K562 (cell line): ENCODE data around the gene MAGIX. TPM values are rescaled to one million over a fixed set of nuclear protein-coding genes. Genes with fewer than 3 reads are reported as not detected.
A peak's percentile ranks its signal among the peaks of the same experiment; 100 is the strongest.

ENCODE experiments used
- ATAC-seq: fragments of 200-7000 bp; cut with Tn5 transposase; 3 replicates; pipeline ENCODE4 v1.9.1; 2020; ENCODE audit warnings: moderate library complexity
- BruUV-seq: library from RNA; stranded (reverse); fragments of 400-500 nt; replicated peaks from 2 replicates; lab custom pipeline; 2021; lab: Mats Ljungman, UMichigan
- CTCF ChIA-PET: fragments of 300-600 bp; formaldehyde crosslinking; extraction: SDS; loops from one replicate; lab custom pipeline; 2021; ENCODE audit warnings: low intra/inter-chr PET ratio; lab: Yijun Ruan, JAX
- POLR2A ChIA-PET: fragments of 300-600, 350-650 bp; sonication (Branson Sonifier 250); formaldehyde crosslinking; extraction: SDS; loops from one replicate; lab custom pipeline; 2021; ENCODE audit warnings: antibody characterized with exemption, inconsistent platforms; lab: Yijun Ruan, JAX
- DNase-seq, 4 experiments: peaks; one replicate each; pipeline versions ENCODE4 v3.0.0 to v3.0.0-alpha.2; 2011 to 2018; ENCODE audit warnings: low spot score in 3 of 4, mixed read lengths in 3 of 4; ENCODE audit errors: extremely low read depth in 1 of 4
- FAIRE-seq: peaks from 2 replicates; lab custom pipeline; 2011; peaks lifted over from hg19 to GRCh38; lab: Jason Lieb, UNC
- H2AFZ ChIP-seq: 2 replicates; pipeline ENCODE4 v1.6.0; 2011; ENCODE audit warnings: low read depth, low read length, control low read depth, inconsistent platforms
- H3K27ac ChIP-seq: fragments of 200-600 bp; 3 replicates; pipeline ENCODE4 v1.8.0; 2011; ENCODE audit warnings: low read depth, mild to moderate bottlenecking, control low read depth, inconsistent platforms, low read length, moderate library complexity, mixed read lengths; ENCODE audit errors: extremely low read depth
- H3K27me3 ChIP-seq, 2 experiments: fragments of 300-600 bp in 1 of 2; 2 replicates in 1 of 2; 3 replicates in 1 of 2; pipeline versions ENCODE4 v1.6.0 to v1.8.0; 2011; ENCODE audit warnings: inconsistent platforms in 2 of 2, low read length in 2 of 2, mild to moderate bottlenecking in 1 of 2, mixed read lengths in 1 of 2, moderate library complexity in 1 of 2; ENCODE audit not compliant: control insufficient read depth in 2 of 2, insufficient read depth in 2 of 2
- H3K36me3 ChIP-seq: fragments of 300-600 bp; 3 replicates; pipeline ENCODE4 v1.8.0; 2011; ENCODE audit warnings: mild to moderate bottlenecking, low read length, inconsistent platforms; ENCODE audit not compliant: control insufficient read depth, insufficient read depth
- H3K4me1 ChIP-seq, 2 experiments: fragments of 200-600 bp in 1 of 2; replicated peaks in 1 of 2; 2 replicates in 1 of 2; 3 replicates in 1 of 2; pipeline versions ENCODE4 v1.5.1 to v1.8.0; 2011; ENCODE audit warnings: inconsistent platforms in 2 of 2, low read length in 2 of 2, mild to moderate bottlenecking in 1 of 2, mixed read lengths in 1 of 2, moderate library complexity in 1 of 2; ENCODE audit not compliant: control insufficient read depth in 2 of 2, insufficient read depth in 2 of 2
- H3K4me2 ChIP-seq: 2 replicates; pipeline ENCODE4 v1.6.1; 2011; ENCODE audit warnings: low read length, control low read depth, inconsistent platforms, mixed read lengths; ENCODE audit not compliant: insufficient read depth
- H3K4me3 ChIP-seq: fragments of 200-600 bp; sonication (generic), shearing (Covaris generic); 2 replicates; pipeline ENCODE4 v1.5.1; 2016; ENCODE audit warnings: control low read depth, inconsistent platforms
- H3K79me2 ChIP-seq: fragments of 200-600 bp; 3 replicates; pipeline ENCODE4 v1.8.0; 2011; ENCODE audit warnings: low read length, inconsistent platforms; ENCODE audit not compliant: control insufficient read depth, insufficient read depth
- H3K9ac ChIP-seq, 2 experiments: 2 replicates each; pipeline versions ENCODE4 v1.6.0 to v1.6.1; 2011; ENCODE audit warnings: low read depth in 2 of 2, low read length in 2 of 2, control low read depth in 1 of 2, inconsistent platforms in 1 of 2, mild to moderate bottlenecking in 1 of 2, mixed read lengths in 1 of 2; ENCODE audit not compliant: insufficient read depth in 1 of 2
- H3K9me1 ChIP-seq: one replicate; pipeline ENCODE4 v1.6.0; 2011; ENCODE audit warnings: inconsistent platforms, mild to moderate bottlenecking, low read length, moderate library complexity; ENCODE audit not compliant: control insufficient read depth, insufficient read depth
- H3K9me3 ChIP-seq: replicated peaks from 2 replicates; pipeline ENCODE4 v1.5.1; 2011; ENCODE audit warnings: low read depth, low read length, inconsistent platforms; ENCODE audit not compliant: control insufficient read depth, insufficient read depth
- H4K20me1 ChIP-seq: replicated peaks from 2 replicates; pipeline ENCODE4 v1.6.1; 2011; ENCODE audit warnings: low read length, inconsistent platforms, mixed read lengths; ENCODE audit not compliant: control insufficient read depth, insufficient read depth
- NR2C1 ChIP-seq, 2 experiments: fragments of 450-650 bp; IDR thresholded peaks; 2 replicates each; pipeline ENCODE4 v1.6.1; 2017; ENCODE audit warnings: mild to moderate bottlenecking in 2 of 2, antibody characterized with exemption in 1 of 2, inconsistent platforms in 1 of 2, missing compliant biosample characterization in 1 of 2, missing genetic modification characterization in 1 of 2
- NR3C1 ChIP-seq: sonication (generic); formaldehyde crosslinking; IDR thresholded peaks from 2 replicates; pipeline ENCODE4 v1.8.1; 2022; ENCODE audit warnings: missing genetic modification reagents
- TAF7 ChIP-seq: fragments of 450-650 bp; IDR thresholded peaks from 2 replicates; pipeline ENCODE4 v1.6.1; 2016; ENCODE audit warnings: missing genetic modification characterization, missing compliant biosample characterization
- VEZF1 ChIP-seq: fragments of 200-800 bp; sonication (Bioruptor generic); IDR thresholded peaks from 2 replicates; pipeline ENCODE4 v1.6.1; 2017; ENCODE audit warnings: missing genetic modification characterization, missing compliant biosample characterization
- ZNF212 ChIP-seq: fragments of 450-650 bp; formaldehyde crosslinking; IDR thresholded peaks from 2 replicates; pipeline ENCODE4 v1.4.0; 2020; ENCODE audit warnings: mild to moderate bottlenecking
- ZZZ3 ChIP-seq: fragments of 450-650 bp; IDR thresholded peaks from 2 replicates; pipeline ENCODE4 v1.6.1; 2016; ENCODE audit warnings: antibody characterized with exemption, mild to moderate bottlenecking, moderate library complexity
- WGBS: fragments of 100-300 bp; shearing (Covaris generic); methylation state at CpG from one replicate; pipeline ENCODE4 v1.1.6; 2016; ENCODE audit warnings: low coverage, mixed read lengths; ENCODE audit not compliant: insufficient coverage; ENCODE audit errors: missing lambda C conversion rate; 5-methylcytosine and 5-hydroxymethylcytosine counted together
- in situ Hi-C: fragments of 300-500 bp; cut with MboI; formaldehyde crosslinking; loops from 4 replicates; pipeline ENCODE4 v1.15.0; 2018; ENCODE audit warnings: inconsistent platforms, mixed read lengths
- intact Hi-C: fragments of 100-400 bp; cut with micrococcal nuclease; formaldehyde crosslinking; loops from 2 replicates; pipeline ENCODE4 v1.14.2; 2022
- polyA plus RNA-seq, 8 experiments: library from polyadenylated mRNA; depleted of rRNA in 4 of 8; stranded (reverse) in 5 of 8; unstranded in 3 of 8; fragments of >200 nt; fragmentation: Nextera tagmentation in 2 of 8; fragmentation: Illumina TruSeq in 1 of 8; extraction: Ambion mirVana in 2 of 8; extraction: Trizol in 1 of 8; gene quantifications; 2 replicates each; pipeline versions ENCODE4 v1.2.1 to v1.2.3, GENCODE V29; 2011 to 2014; ENCODE audit warnings: inconsistent platforms in 1 of 8, missing spikeins in 1 of 8
- small RNA-seq: library from RNA; depleted of rRNA; stranded (forward); fragments of <200 nt; gene quantifications from one replicate; pipeline ENCODE3, GENCODE V24; 2014
- total RNA-seq, 7 experiments: library from RNA; depleted of rRNA in 6 of 7; stranded (reverse); fragments of >200 nt in 6 of 7; fragmentation: Illumina TruSeq in 2 of 7; extraction: Trizol in 2 of 7; gene quantifications; 2 replicates each; pipeline versions ENCODE4 v1.2.1 to v1.2.3, GENCODE V29; 2011 to 2021; ENCODE audit warnings: low replicate concordance in 1 of 7
- TF ChIP-seq, protein P1 (sequence below): fragments of 250-450 bp; sonication (Bioruptor Pico); IDR thresholded peaks from 2 replicates; pipeline ENCODE4 v1.6.1; 2021; ENCODE audit warnings: mild to moderate bottlenecking

MAGIX gene
- total and polyA plus RNA-seq, 9 of the 15 experiments (the other 6 are each of a cell fraction or from before 2014, with no cell fraction given): 0.08 to 3.5 (median 0.47) TPM

DNA sequence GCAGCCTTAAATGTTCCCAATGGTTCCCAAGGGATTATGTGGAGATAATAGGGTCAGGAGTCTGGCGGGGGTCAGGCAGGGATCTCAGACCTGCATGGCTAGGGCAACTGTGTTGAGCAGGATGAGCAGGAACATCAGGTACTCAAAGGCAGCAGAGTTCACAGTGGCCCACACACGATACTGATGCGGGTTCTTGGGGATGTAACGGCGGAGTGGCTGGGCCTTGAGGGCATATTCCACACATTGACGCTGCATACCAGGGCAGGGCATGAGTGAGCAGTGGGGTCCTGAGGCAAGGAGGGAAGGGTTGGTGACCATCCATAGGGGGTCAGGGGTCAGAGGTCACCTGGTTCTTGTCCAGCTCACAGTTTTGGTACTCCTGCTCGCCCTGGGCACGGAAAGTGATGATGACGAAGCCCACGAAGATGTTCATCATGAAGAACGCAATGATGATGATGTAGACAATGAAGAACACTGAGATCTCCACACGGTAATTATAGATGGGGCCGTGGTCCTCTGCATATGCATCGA, 52.5 kb downstream of the MAGIX start:
- Histone ChIP-seq H3K79me2 (no peaks in the 10 kb centered on the region), H3K9me1 (no peaks in the 10 kb centered on the region), H2AFZ (no peak overlapping the region), H3K4me1 (no peaks in the 10 kb centered on the region; a peak in 2 of 5 replicates), H3K4me2 (no peak overlapping the region), H3K27ac (no peak overlapping the region), H3K9ac (no peak overlapping the region), H4K20me1 (no peaks in the 10 kb centered on the region), H3K4me3 (no peak overlapping the region), H3K9me3 (no peaks in the 10 kb centered on the region), H3K27me3 (peaks cover 3 to 19% of the 10 kb centered on the region in 2 experiments; a peak in 3 of 5 replicates), H3K36me3 (no peaks in the 10 kb centered on the region)
- CTCF ChIA-PET: no interaction called here
- no TSS peak for BruUV-seq
- WGBS: 13% methylated on average over 8 of the region's 14 CpGs
- TF ChIP-seq VEZF1 (CRISPR knock-in tag): no peak
- TF ChIP-seq ZNF212: no peak
- TF ChIP-seq NR3C1: no peak
- no peak for TF ChIP-seq ZZZ3
- TF ChIP-seq, protein P1, sequence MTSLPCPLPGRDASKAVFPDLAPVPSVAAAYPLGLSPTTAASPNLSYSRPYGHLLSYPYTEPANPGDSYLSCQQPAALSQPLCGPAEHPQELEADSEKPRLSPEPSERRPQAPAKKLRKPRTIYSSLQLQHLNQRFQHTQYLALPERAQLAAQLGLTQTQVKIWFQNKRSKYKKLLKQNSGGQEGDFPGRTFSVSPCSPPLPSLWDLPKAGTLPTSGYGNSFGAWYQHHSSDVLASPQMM (CRISPR knock-in tag): no peak
- TF ChIP-seq NR2C1 (IDR thresholded peaks at IDR 0.05): peak; percentile 54; the same call in 1 of the 2 replicates
- peak; percentile 62 for TF ChIP-seq NR2C1 (tag; IDR thresholded peaks at IDR 0.05)
- TF ChIP-seq TAF7 (tag): no peak
- DNase-seq: no peak
- FAIRE-seq: no peak
- in situ Hi-C loops: no loop called here
- POLR2A ChIA-PET: interaction anchor here (1.4 kb wide), 1 partner anchor 13 kb away, joined by 3 read pairs; no protein-coding TSS in a partner anchor
- intact Hi-C loops: no loop called here
- no peak for ATAC-seq

Small RNAs within 50 kb of the gene (small RNA-seq; reads per million reads assigned to genes)
- not detected for gene RN7SL262P

Other genes starting within 250 kb of the MAGIX start
Only the 7 nearest of the 19 such genes appear.
- 52.5 and 59.7 TPM in 2 replicates for gene WDR45, start 82.9 kb upstream of the MAGIX start, total RNA-seq (2014; rRNA removed)
- gene WDR45, start 82.9 kb upstream of the MAGIX start, total RNA-seq (2014; rRNA removed; fragmentation: Illumina TruSeq; extraction: Trizol): 28.6 and 40.4 TPM in 2 replicates
- gene WDR45, start 82.9 kb upstream of the MAGIX start, total RNA-seq (2015; rRNA removed; fragmentation: Illumina TruSeq; extraction: Trizol): 27.5 and 29.0 TPM in 2 replicates
- 78.7 and 79.9 TPM in 2 replicates for gene WDR45, start 82.9 kb upstream of the MAGIX start, total RNA-seq (2021)
- gene WDR45, start 82.9 kb upstream of the MAGIX start, polyA plus RNA-seq (2011; rRNA removed): 122 and 125 TPM in 2 replicates
- 81.8 and 90.8 TPM in 2 replicates for gene WDR45, start 82.9 kb upstream of the MAGIX start, polyA plus RNA-seq (2014; fragmentation: Illumina TruSeq; extraction: Trizol)
- gene WDR45, start 82.9 kb upstream of the MAGIX start, polyA plus RNA-seq (2014; fragmentation: Nextera tagmentation; extraction: Ambion mirVana): 10 to 100 TPM; 19.4 to 31.0 TPM
- 106 and 136 TPM in 2 replicates for gene WDR45, start 82.9 kb upstream of the MAGIX start, polyA plus RNA-seq (2014; rRNA removed)
- gene GPKOW, start 39.0 kb upstream of the MAGIX start, total RNA-seq (2014; rRNA removed): 44.8 and 49.6 TPM in 2 replicates
- gene GPKOW, start 39.0 kb upstream of the MAGIX start, total RNA-seq (2014; rRNA removed; fragmentation: Illumina TruSeq; extraction: Trizol): 15.0 and 16.6 TPM in 2 replicates
- gene GPKOW, start 39.0 kb upstream of the MAGIX start, total RNA-seq (2015; rRNA removed; fragmentation: Illumina TruSeq; extraction: Trizol): 23.6 and 23.8 TPM in 2 replicates
- gene GPKOW, start 39.0 kb upstream of the MAGIX start, total RNA-seq (2021): 29.7 and 30.0 TPM in 2 replicates
- 30.1 and 34.3 TPM in 2 replicates for gene GPKOW, start 39.0 kb upstream of the MAGIX start, polyA plus RNA-seq (2011; rRNA removed)
- 31.3 and 31.4 TPM in 2 replicates for gene GPKOW, start 39.0 kb upstream of the MAGIX start, polyA plus RNA-seq (2014; fragmentation: Illumina TruSeq; extraction: Trizol)
- gene GPKOW, start 39.0 kb upstream of the MAGIX start, polyA plus RNA-seq (2014; fragmentation: Nextera tagmentation; extraction: Ambion mirVana): 1 to 10 TPM; 3.7 to 4.5 TPM
- 30.4 and 37.4 TPM in 2 replicates for gene GPKOW, start 39.0 kb upstream of the MAGIX start, polyA plus RNA-seq (2014; rRNA removed)
- 34.7 and 55.2 TPM in 2 replicates for gene PLP2, start 9.1 kb downstream of the MAGIX start, total RNA-seq (2014; rRNA removed)
- gene PLP2, start 9.1 kb downstream of the MAGIX start, total RNA-seq (2014; rRNA removed; fragmentation: Illumina TruSeq; extraction: Trizol): 65.1 and 67.8 TPM in 2 replicates
- gene PLP2, start 9.1 kb downstream of the MAGIX start, total RNA-seq (2015; rRNA removed; fragmentation: Illumina TruSeq; extraction: Trizol): 70.4 and 73.0 TPM in 2 replicates
- 106 and 112 TPM in 2 replicates for gene PLP2, start 9.1 kb downstream of the MAGIX start, total RNA-seq (2021)
- 169 and 175 TPM in 2 replicates for gene PLP2, start 9.1 kb downstream of the MAGIX start, polyA plus RNA-seq (2011; rRNA removed)
- 199 and 236 TPM in 2 replicates for gene PLP2, start 9.1 kb downstream of the MAGIX start, polyA plus RNA-seq (2014; fragmentation: Illumina TruSeq; extraction: Trizol)
- 100 to 1,000 TPM; 117 to 208 TPM for gene PLP2, start 9.1 kb downstream of the MAGIX start, polyA plus RNA-seq (2014; fragmentation: Nextera tagmentation; extraction: Ambion mirVana)
- gene PLP2, start 9.1 kb downstream of the MAGIX start, polyA plus RNA-seq (2014; rRNA removed): 63.0 and 96.3 TPM in 2 replicates
- gene PRICKLE3, start 23.6 kb downstream of the MAGIX start, total RNA-seq (2014; rRNA removed): 24.7 and 26.8 TPM in 2 replicates
- 6.8 and 8.7 TPM in 2 replicates for gene PRICKLE3, start 23.6 kb downstream of the MAGIX start, total RNA-seq (2014; rRNA removed; fragmentation: Illumina TruSeq; extraction: Trizol)
- gene PRICKLE3, start 23.6 kb downstream of the MAGIX start, total RNA-seq (2015; rRNA removed; fragmentation: Illumina TruSeq; extraction: Trizol): 10.2 and 11.2 TPM in 2 replicates
- 43.8 and 44.3 TPM in 2 replicates for gene PRICKLE3, start 23.6 kb downstream of the MAGIX start, total RNA-seq (2021)
- 14.0 and 22.0 TPM in 2 replicates for gene PRICKLE3, start 23.6 kb downstream of the MAGIX start, polyA plus RNA-seq (2011; rRNA removed)
- gene PRICKLE3, start 23.6 kb downstream of the MAGIX start, polyA plus RNA-seq (2014; fragmentation: Illumina TruSeq; extraction: Trizol): 19.1 and 19.4 TPM in 2 replicates
- 1 to 10 TPM; 1.1 to 1.4 TPM for gene PRICKLE3, start 23.6 kb downstream of the MAGIX start, polyA plus RNA-seq (2014; fragmentation: Nextera tagmentation; extraction: Ambion mirVana)
- 23.7 and 32.8 TPM in 2 replicates for gene PRICKLE3, start 23.6 kb downstream of the MAGIX start, polyA plus RNA-seq (2014; rRNA removed)
- 3.4 and 3.9 TPM in 2 replicates for gene SYP, start 37.4 kb downstream of the MAGIX start, total RNA-seq (2014; rRNA removed)
- gene SYP, start 37.4 kb downstream of the MAGIX start, total RNA-seq (2014; rRNA removed; fragmentation: Illumina TruSeq; extraction: Trizol): 2.2 and 2.6 TPM in 2 replicates
- gene SYP, start 37.4 kb downstream of the MAGIX start, total RNA-seq (2015; rRNA removed; fragmentation: Illumina TruSeq; extraction: Trizol): 1.5 and 1.6 TPM in 2 replicates
- 2.1 and 3.0 TPM in 2 replicates for gene SYP, start 37.4 kb downstream of the MAGIX start, total RNA-seq (2021)
- 3.9 and 5.1 TPM in 2 replicates for gene SYP, start 37.4 kb downstream of the MAGIX start, polyA plus RNA-seq (2011; rRNA removed)
- 2.4 and 2.9 TPM in 2 replicates for gene SYP, start 37.4 kb downstream of the MAGIX start, polyA plus RNA-seq (2014; fragmentation: Illumina TruSeq; extraction: Trizol)
- under 1 TPM; 0.48 to 0.52 TPM for gene SYP, start 37.4 kb downstream of the MAGIX start, polyA plus RNA-seq (2014; fragmentation: Nextera tagmentation; extraction: Ambion mirVana)
- gene SYP, start 37.4 kb downstream of the MAGIX start, polyA plus RNA-seq (2014; rRNA removed): 3.6 and 4.3 TPM in 2 replicates
- under 0.01 TPM in 1 of 2 replicates, not detected in the other for gene CACNA1F, start 70.6 kb downstream of the MAGIX start, total RNA-seq (2014; rRNA removed)
- gene CACNA1F, start 70.6 kb downstream of the MAGIX start, total RNA-seq (2014; rRNA removed; fragmentation: Illumina TruSeq; extraction: Trizol): not detected in 2 replicates
- not detected in 2 replicates for gene CACNA1F, start 70.6 kb downstream of the MAGIX start, total RNA-seq (2015; rRNA removed; fragmentation: Illumina TruSeq; extraction: Trizol)
- gene CACNA1F, start 70.6 kb downstream of the MAGIX start, total RNA-seq (2021): 0.04 TPM in 2 replicates
- 0.13 and 0.37 TPM in 2 replicates for gene CACNA1F, start 70.6 kb downstream of the MAGIX start, polyA plus RNA-seq (2011; rRNA removed)
- gene CACNA1F, start 70.6 kb downstream of the MAGIX start, polyA plus RNA-seq (2014; fragmentation: Illumina TruSeq; extraction: Trizol): 0.01 and 0.03 TPM in 2 replicates
- gene CACNA1F, start 70.6 kb downstream of the MAGIX start, polyA plus RNA-seq (2014; fragmentation: Nextera tagmentation; extraction: Ambion mirVana): under 1 TPM in 1 of 2 experiments, not detected in 1; 0.01 TPM
- gene CACNA1F, start 70.6 kb downstream of the MAGIX start, polyA plus RNA-seq (2014; rRNA removed): 0.15 and 0.41 TPM in 2 replicates
- 13.5 and 14.0 TPM in 2 replicates for gene CCDC22, start 72.7 kb downstream of the MAGIX start, total RNA-seq (2014; rRNA removed)
- 2.5 and 3.6 TPM in 2 replicates for gene CCDC22, start 72.7 kb downstream of the MAGIX start, total RNA-seq (2014; rRNA removed; fragmentation: Illumina TruSeq; extraction: Trizol)
- gene CCDC22, start 72.7 kb downstream of the MAGIX start, total RNA-seq (2015; rRNA removed; fragmentation: Illumina TruSeq; extraction: Trizol): 6.6 and 7.1 TPM in 2 replicates
- gene CCDC22, start 72.7 kb downstream of the MAGIX start, total RNA-seq (2021): 20.9 and 22.7 TPM in 2 replicates
- 11.7 and 26.4 TPM in 2 replicates for gene CCDC22, start 72.7 kb downstream of the MAGIX start, polyA plus RNA-seq (2011; rRNA removed)
- gene CCDC22, start 72.7 kb downstream of the MAGIX start, polyA plus RNA-seq (2014; fragmentation: Illumina TruSeq; extraction: Trizol): 5.1 and 12.0 TPM in 2 replicates
- under 1 TPM; 0.32 to 0.74 TPM for gene CCDC22, start 72.7 kb downstream of the MAGIX start, polyA plus RNA-seq (2014; fragmentation: Nextera tagmentation; extraction: Ambion mirVana)
- gene CCDC22, start 72.7 kb downstream of the MAGIX start, polyA plus RNA-seq (2014; rRNA removed): 11.1 and 13.6 TPM in 2 replicates